DMS79 treated with DMSO at 0.1 percent for 48 hours (cell line): ENCODE data around the gene IGF2BP2.
"Not testable (repeated sequence)": the region's sequence is repeated elsewhere in the genome, so short reads cannot be mapped to it uniquely, and the experiment has no call there.

Experiments
- DNase-seq: peaks from one replicate; lab custom pipeline; 2025; lab: John Stamatoyannopoulos, UW

The IGF2BP2 gene

DNA sequence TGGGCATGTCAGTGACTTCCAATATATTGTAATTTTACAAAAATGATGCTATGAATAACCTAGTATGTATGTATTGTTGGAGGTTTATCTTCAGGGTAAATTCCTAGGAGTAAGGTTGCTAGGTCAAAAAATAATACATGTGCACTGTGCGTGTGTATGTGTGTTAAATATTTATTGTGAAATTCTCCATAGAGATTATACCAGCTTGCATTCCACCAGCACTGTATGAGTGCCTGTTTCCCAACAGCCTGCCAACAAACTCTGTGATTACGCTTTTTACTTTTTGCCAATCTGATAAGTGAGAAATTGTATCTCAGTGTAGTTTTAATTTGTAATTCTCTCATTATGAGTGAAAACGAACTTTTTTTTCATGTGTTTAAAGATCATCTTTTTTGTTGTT is 12.6 kb upstream of the IGF2BP2 start:
- DNase-seq: no peak

DNA sequence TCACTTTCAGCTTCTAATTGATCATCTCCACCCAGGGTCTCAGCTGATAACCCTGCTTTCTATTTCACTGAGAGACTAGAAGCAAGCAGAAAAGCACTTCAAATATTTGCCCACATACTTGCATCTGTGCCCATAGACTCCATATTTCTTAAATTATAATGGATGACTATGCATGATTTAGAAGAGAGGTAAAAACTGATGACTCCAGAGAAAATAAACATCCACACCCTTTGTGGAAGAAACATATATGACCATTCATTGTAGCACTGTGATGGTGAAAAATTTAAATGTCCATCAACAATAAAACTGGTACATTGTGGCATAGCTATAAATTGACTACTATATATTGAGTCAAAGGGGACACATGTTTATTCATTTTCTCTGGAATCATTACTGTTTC is 7.1 kb upstream of the IGF2BP2 start:
- no peak for DNase-seq

DNA sequence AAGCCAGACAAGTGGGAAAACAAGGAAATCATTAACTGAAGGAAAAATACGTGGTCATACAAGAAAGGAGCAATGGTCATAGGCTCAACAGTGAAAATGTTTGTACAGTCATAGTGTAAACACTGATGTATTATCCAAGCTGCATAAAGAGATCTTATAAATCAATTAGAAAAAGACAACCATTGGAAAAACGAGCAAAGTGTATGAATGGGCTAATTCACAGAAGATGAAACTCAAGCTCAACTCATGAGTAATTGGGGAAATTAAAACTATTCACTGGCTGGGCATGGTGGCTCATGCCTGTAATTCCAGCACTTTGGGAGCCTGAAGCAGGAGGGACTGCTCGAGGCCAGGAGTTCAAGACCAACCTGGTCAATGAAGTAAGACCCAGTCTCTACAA is 6.4 kb upstream of the IGF2BP2 start:
- no peak for DNase-seq

DNA sequence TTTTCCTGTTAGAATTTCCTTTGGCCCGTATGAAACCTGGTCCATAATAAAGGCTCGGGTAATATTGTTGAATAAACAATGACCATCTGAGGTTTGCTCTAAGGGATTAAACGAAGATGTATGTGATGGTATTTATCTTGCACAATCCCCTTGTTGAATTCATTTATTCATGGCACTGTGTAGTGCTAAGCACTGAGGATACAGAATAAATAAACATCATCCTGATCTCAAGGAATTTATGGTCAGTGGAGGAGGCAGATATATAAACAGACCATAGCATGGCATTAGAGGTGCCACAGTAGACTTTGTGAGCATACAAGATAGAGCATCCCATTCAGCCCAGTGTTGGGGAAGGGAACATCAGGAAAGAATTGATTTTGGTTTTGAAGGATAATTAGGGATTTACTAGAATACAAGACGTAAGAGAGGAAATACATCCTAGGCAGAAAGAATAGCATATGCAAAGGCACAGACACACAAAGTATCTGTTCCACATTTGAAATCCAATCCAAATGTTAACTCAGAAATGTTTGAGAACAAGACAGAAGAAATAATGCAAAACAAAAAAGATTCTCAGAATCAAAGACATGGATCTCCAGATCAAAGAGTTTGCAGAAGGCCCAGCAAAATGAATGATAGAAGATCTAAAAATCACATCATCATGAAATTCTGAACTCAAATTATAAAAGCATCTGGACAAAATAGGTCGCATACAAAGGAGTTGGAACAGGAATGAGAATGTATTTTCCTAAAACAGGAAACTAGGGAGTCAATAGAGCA is 5.4 kb upstream of the IGF2BP2 start:
- no peak for DNase-seq

DNA sequence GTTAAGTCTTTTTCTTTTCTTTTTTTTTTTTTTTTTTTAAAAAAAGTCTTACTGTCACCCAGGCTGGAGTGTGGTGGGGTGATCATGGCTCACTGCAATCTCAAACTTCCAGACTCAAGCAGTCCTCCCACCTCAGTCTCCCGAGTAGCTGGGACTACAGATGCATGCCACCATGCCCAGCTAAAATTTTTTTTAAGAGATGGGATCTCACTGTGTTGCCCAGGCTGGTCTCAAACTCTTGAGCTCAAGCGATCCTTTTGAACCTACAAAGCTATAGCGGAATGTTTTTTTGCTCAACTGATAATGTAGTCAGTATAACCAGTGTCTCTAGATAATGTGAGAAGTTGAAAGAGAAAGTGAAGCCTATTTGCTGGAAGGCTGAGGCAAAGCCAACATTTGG is 3.9 kb upstream of the IGF2BP2 start:
- no peak for DNase-seq

DNA sequence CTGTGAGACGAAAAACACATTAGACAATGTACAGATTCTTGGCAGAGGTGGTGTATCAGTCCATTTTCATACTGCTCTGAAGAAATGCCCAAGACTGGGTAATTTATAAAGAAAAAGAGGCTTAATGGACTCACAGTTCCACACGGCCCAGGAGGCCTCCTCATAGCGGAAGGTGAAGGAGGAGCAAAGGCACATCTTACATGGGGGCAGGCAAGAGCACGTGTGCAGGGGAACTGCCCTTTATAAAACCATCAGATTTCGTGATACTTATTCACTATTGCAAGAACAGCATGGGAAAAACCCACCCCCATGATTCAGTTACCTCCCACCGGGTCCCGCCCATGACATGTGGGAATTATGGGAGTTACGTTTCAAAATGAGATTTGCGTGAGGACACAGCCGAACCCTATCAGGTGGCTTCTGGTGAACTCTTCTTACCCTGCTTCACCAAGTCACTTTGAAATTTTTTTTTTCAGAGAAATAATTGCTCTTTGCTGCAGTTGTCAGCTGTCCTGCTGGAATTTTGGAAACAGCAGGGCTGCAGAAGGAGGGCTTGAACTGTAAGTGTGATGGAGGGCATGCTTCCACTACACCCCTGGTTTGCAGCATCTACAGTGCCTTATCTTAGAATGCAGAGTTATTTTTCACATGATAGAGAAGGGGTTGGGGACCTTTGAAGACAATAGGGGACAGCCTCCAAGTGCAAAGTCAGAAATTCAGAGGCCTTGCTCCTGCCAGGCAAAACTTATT is 2.9 kb upstream of the IGF2BP2 start:
- no peak for DNase-seq

DNA sequence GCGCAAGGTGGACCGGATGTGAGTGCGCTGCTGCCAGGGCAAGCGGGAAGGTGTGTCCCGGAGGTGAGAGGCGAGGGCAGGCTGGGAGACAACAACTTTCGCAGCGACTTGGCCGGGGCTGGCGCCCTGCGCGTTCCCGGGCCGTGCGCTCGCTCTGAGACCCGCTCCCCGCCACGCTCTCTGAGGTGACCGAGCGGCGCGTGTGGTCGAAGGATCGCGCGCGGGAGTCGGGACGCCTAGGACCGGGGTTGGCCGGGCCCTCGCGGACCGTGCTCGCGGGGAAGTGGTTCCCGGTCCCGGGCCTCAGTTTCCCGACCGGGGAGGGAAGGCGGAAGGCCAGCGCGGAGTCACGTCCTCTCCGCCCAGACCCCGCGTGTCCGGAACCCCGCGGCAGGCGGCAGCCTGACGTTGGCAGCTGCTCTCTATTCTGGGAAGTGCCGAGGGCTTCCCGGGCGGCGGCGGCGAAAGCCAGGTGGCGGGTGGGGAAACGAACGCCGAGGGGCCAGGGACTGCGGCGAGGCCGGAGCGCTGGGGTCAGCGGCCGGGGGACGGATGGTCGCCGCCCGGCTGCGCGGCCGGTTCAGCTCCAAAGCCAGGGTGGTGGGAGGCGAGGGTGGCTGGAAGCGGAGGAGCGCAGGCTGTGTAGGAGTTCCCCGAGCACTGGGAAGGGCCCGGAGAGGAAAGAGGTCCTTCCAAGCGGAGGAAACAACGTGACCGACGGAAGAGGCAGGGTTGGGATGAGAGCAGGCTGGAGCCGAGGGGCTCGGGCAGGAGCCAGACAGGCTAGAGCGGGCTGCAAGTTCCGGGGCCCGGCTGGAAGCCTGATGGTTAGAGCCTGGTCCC is 1.0 kb upstream of the IGF2BP2 start:
- peak; percentile 8 for DNase-seq

DNA sequence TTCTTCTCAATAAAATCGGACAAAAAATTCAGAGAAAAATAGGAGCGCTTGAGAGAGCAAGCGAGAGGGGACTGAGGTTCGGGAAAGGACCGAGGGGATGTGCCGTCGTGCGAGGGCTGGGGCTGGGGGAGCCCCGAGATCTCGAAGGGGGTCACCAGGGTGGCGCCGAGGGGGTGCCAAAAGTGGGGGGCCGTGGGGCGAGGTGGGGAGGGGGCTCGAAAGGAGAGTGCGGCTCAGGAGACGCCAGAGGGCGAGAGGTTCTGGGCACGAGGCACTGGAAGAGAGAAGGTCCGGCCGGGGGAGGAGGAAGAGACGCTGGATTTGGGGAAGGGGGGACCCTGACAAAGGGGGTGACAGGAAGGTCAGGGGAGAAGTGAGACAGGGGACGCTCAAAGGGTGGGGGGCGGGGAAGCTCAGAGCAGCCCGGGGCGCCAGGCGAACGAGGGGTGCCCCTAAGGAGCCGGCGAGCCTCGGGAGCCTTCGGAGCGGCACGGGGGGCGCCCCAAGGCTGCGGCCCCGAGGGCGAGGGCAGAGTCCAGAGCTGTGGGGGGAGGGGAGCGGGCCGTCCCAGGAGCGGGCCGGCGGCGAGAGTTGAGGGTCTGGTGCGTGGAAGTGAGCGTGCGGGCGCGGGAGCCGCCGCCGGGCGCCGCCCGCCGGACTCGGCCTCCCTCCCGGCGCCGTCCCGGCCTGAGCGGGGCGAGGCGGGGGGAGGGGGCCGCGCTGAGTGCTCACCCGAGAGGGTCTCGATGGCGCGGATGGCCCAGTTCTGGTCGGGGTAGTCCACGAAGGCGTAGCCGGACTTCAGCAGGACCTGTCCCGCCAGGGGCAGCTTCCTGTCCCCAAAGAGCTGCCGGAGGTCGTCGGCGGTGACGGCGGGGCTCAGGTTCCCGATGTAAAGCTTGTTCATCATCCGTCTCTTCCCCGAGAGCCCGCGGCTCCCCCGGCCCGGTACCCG is 514 bp downstream of the IGF2BP2 start:
- DNase-seq: no peak

DNA sequence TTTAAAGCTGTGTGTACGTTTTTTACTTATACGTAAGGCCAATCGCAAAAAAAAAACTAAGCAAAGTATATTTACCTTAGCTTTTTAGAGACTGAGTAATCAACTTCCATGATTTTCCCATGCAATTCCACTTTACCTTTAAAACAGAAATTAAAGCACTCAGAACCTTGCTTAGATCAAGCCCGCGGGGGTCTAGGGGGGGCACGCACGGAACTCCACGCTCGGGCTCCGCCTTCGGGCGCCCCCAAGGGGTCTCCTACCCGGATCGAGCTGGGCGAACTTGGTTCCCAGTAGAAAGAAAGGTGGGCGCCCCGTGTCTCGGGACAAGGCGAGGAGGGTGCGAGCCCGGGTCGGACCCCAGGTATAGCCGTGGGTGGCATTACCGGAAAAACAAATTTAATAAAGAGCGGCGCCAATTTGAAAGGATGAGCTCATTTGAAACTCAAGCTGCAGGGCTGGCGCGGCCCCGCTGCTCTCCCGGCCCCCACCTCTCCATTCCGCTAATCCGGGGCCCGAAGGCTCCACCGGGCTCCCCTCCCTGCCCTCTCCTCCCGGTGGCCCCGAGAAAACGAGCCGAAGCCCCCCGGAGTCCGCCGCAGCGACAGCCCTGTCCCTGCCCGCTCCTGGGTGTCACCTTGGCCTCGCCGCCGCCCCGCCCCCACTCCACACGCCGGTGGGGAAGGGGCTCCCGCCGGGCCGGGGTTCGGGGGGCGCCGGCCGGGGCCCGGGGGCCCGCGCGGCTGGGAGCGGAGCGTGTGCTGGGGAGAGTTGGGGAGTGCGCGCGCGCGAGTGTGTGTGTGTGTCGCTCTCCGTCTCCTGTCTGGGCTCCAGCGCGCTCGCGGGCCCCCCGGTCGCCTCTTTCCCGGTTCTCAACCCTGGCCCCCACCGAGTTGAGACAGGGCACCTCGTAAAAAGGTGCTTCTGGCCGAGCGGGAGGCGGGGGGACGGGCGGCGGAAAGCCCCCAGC is 1.5 kb downstream of the IGF2BP2 start:
- peak; percentile 6 for DNase-seq

DNA sequence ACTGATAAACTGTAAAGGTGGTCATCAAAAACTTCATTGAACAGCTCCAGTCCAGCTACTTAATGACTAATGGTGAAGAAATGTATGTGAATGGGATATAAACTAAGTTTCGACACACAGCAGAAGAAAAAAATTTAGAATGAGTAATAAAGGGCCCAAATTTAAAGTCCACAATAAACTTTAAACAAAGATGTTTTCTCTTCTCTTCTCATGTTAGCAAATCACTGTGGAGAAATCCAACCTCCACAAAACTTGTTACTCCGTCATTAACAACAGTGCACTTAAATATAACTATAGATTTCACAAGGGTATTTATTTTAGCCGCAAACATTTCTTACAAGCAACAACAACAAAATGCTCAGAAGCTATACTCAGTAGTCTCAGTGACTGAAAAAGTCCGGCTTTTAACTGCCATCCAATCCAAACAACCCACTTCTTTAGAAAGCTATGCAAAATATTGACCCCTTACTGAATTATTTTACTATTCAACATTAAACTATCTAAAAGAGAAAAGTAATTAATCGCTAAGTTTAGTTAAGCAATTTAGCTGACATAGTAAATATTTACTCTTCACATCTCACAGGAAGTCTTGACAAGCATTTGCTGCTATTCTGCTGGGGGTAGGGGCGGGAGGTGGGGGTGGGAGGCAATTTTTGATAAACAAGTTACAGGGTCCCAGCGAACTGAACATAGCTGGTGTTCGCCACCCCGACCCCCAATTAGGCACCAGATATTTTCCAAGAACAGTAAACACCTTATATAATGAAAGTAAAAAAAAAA is 2.4 kb downstream of the IGF2BP2 start:
- no peak for DNase-seq

DNA sequence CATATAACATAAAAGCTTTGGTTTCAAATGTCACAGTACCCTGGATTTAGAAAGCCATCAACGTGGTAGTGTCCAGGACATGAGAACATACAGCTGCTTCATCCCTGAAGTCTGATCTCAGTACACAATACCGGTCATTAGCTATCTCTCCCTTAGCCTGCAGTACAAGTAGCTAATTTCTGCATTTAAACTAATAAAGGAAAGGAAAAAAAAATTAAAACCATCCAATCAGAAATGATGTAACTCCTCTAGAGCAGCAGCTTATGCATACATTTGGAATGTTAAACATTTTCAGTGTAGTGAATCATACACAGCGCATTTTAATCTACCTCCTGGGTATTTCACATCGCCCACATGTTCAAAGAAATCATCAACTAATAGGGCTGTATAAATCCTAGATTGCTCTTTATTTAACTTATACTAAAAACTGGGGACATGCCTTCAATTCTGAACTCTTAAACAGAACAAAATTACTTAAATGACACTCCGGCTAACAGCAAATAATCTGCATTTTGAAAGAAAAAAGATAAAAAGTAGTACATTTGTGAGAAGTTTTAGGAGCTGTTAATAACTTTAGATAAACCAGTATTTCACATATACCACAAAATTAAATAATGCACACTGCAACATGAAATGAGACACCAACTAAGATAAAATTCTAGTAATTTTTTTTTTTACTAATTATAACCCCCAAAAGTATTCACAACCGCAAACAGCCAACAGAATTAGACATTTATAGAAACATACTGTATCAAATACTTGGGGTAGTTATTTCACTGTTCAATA is 3.7 kb downstream of the IGF2BP2 start:
- DNase-seq: no peak

DNA sequence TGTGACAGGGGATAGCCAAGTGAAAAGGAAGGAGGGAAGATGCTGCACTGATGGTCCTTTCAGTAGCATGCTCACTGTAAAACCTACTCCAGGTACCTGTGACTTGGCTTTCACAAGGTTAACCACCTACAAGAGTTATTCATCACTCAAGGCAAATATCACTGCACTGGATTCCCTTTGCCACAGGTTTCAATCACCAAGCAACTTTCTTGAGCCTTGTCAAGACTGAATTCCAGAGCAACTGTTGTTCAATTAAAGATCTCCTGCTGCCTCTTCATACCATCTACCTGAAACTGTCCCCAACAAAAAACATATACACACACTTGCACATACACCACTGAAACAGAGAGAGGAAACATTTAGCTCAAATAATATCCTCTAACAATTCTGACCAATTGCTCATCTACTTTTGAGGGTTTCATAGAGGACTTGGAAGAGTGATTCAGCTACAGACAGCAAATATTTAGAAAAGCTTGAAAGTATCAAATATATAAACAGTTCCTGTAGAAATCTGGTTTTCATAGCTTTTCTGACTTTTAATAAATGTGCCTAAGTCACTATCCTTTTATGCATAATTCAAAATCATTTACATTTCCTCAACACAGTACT is 6.5 kb downstream of the IGF2BP2 start:
- no peak for DNase-seq

DNA sequence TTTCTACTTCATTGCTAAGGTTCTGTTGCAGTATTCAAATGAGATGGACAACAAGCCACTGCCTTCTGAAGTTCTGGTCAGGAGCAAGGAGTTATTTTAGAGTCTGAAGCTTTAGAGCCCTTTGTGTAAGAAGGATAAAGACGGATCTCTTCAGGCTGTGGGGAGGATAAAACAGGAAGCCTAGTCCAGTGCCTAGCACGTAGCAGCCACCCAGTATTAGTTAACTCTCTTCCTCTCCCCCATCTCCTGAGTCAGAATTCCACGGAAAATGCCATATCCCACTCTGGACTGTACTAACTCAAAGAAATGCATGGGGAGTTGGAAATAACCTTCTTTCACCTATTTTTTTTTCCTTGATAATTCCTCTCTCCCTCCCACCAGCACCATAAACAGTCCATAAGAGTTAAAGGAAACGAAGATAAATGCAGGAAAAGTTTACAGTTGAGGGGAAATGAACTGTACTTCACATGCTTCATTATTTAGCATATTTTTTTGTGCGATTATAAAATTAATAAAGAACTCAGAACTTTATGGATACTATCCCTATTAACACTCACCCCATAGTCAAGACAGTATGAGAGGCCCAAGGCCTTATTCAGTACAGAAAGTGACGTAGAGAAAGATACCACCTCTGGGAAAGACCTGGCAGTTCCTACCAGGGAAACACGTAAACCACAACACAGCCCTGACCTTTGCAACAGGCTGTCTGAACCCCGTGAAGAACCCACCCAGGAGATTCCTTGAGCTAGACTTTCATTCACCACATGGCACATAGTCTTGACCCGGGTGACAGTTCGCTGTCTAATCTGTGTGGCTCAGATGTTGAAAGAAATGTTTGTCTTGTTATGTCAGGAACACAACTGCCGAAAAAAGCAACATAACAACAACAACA is 9.2 kb downstream of the IGF2BP2 start:
- DNase-seq: no peak

DNA sequence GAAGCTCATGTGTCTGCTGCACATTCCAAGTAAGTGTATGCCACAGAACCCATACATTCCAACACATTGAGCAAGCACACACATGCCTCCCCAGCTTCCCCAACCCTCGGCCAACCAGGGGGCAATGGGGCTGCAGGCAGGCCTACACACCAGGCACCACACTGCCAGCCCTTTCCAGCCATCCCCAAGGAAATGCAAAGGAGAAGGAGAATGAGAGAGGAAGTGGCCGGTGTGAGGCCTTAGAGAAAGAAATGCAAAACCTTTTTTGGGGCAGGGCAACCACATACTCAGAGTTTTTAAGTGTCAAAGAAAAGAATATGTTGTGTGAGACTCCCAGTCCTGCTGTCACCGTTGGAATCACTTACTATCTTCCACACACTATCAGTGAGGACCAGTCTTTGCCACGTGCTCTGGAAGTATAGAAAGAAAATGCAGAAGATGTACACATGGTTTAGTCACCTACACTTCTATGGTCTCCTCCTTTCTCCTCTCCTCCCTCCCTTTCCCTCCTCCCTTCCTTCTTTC is 11.1 kb downstream of the IGF2BP2 start:
- no peak for DNase-seq

DNA sequence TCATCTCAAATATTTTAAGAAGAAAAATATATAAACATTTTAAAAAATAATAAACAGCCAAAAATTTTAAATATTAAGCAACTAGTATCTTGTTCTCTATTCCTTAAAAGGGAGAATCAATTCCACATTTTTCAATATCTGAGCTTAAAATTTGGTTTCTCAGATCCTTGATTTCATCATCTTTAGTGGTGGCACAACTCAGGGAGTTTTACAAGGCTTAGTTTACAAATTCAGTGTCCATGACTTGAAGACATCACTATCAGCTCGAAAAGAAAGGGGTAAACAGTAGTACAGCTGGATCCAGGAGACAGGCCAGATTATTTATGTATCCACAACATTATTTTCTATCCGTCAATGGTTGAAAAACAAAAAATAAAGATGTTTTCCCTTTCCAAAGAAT is 11.6 kb downstream of the IGF2BP2 start:
- no peak for DNase-seq

DNA sequence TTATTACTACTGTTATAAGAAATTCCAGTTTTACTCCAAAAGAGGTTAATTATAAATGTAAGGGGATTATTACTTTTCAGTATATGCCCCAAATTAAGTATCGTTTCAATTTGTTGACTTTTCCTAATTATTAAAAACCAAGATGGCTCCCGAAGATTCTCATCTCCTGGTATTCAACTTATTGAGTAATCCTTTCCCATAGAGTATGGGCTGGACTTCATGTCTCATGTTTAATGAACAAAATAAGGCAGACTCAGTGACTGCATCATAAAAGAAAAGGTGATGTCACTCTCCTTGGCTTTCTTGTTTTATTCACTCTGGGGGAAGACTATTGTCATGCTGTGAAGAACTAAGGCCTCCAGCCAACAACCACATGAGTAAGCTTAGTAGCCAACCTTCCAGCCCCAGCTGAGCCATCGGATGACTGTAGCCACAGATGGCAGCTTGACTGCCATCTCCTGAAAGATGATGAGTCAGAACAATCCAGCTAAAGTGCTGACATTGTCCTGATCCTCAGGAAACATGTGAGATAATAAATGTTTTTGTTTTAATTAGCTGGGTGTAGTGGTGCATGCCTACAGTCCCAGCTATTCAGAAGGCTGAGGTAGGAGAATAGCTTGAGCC is 17.3 kb downstream of the IGF2BP2 start:
- no peak for DNase-seq

DNA sequence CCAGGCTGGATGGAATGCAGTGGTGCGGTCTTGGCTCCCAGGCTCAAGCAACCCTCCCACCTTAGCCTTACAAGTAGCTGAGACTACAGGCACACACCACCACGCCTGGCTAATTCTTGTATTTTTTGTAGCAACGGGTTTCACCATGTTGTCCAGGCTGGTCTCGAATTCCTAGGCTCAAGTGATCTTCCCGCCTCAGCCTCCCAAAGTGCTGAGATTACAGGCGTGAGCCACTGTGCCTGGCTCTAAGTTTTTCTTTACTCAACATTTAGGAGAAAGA is 26.1 kb downstream of the IGF2BP2 start:
- not testable (repeated sequence) for DNase-seq
